CD4-positive, alpha-beta T cell treated with Interleukin-21 for 1 hour (primary cell): ENCODE results near the gene SRBD1.

Source experiments
- DNase-seq: peaks from one replicate; pipeline ENCODE4 v3.0.0-alpha.2; 2020

Gene SRBD1

GRCh38 chr2:45353879-45354278, 257.2 kb downstream of the SRBD1 start:
- DNase-seq: no peak

GRCh38 chr2:45352506-45352905, 258.6 kb downstream of the SRBD1 start:
- DNase-seq: no peak

GRCh38 chr2:45345331-45346234, 265.5 kb downstream of the SRBD1 start:
- DNase-seq: no peak

GRCh38 chr2:45344502-45344901, 266.6 kb downstream of the SRBD1 start:
- DNase-seq: no peak

GRCh38 chr2:45344071-45344470, 267.0 kb downstream of the SRBD1 start:
- no peak for DNase-seq

GRCh38 chr2:45343251-45344017, 267.6 kb downstream of the SRBD1 start:
- no peak for DNase-seq

- DNase-seq: no peak
These were observed 270.7 kb downstream of the SRBD1 start for GRCh38 chr2:45340318-45340717.

- no peak for DNase-seq
These were observed 271.8 kb downstream of the SRBD1 start for GRCh38 chr2:45339253-45339652.
